H4 (cell line): ENCODE measurements around the gene AVPR2. TPM values are rescaled to one million over a fixed set of nuclear protein-coding genes. Genes with fewer than 3 reads are reported as not detected.
A peak's percentile ranks its signal among the peaks of the same experiment; 100 is the strongest.

ENCODE experiments used
- DNase-seq: peaks from one replicate; pipeline ENCODE4 v3.0.0-alpha.2; 2015; ENCODE audit warnings: low spot score
- total RNA-seq: library from RNA; depleted of rRNA; stranded (reverse); fragments of >200 nt; shearing (Covaris generic); gene quantifications from 2 replicates; pipeline ENCODE4 v1.2.3, GENCODE V29; 2014

Gene AVPR2
- total RNA-seq, 1 experiment from 2014 or later = 0.14 TPM

GRCh38 chrX:153932220-153932915, 27.9 kb downstream of the AVPR2 start:
- no peak for DNase-seq

- no peak for DNase-seq
These were observed 29.3 kb downstream of the AVPR2 start for GRCh38 chrX:153933748-153934147.

- no peak for DNase-seq
These were observed 29.8 kb downstream of the AVPR2 start for GRCh38 chrX:153934148-153934761.

GRCh38 chrX:153934762-153935325, 30.4 kb downstream of the AVPR2 start, which contains the start of gene NAA10:
TSS of gene NAA10 (minus strand) at chrX:153935037. CDS start at chrX:153934904, 133 bp downstream.
- DNase-seq = peak; percentile 56

GRCh38 chrX:153935326-153935851, 30.9 kb downstream of the AVPR2 start:
- no peak for DNase-seq

GRCh38 chrX:153937056-153937455, 32.6 kb downstream of the AVPR2 start:
- DNase-seq = no peak

GRCh38 chrX:153938226-153938786, 33.8 kb downstream of the AVPR2 start:
- DNase-seq = no peak

GRCh38 chrX:153939573-153939972, 35.1 kb downstream of the AVPR2 start:
- DNase-seq = no peak

GRCh38 chrX:153941336-153942252, 37.1 kb downstream of the AVPR2 start:
- no peak for DNase-seq

GRCh38 chrX:153944140-153944799, 39.8 kb downstream of the AVPR2 start, which contains the start of gene RENBP:
TSS of gene RENBP (minus strand) at chrX:153944643. CDS start at chrX:153944610, 33 bp downstream.
- no peak for DNase-seq

- no peak for DNase-seq
These were observed 40.3 kb downstream of the AVPR2 start for GRCh38 chrX:153944800-153945150.

- no peak for DNase-seq
These were observed 41.8 kb downstream of the AVPR2 start for GRCh38 chrX:153945956-153946943.

GRCh38 chrX:153947009-153947769, 42.7 kb downstream of the AVPR2 start:
- DNase-seq = peak; percentile 71

- no peak for DNase-seq
These were observed 43.6 kb downstream of the AVPR2 start for GRCh38 chrX:153948002-153948466.

GRCh38 chrX:153948847-153949805, 44.7 kb downstream of the AVPR2 start:
- DNase-seq = no peak

- DNase-seq = no peak
These were observed 45.7 kb downstream of the AVPR2 start for GRCh38 chrX:153950127-153950526.

GRCh38 chrX:153951683-153952372, 47.4 kb downstream of the AVPR2 start:
- no peak for DNase-seq
